Vagina (tissue), 2 donors: ENCODE measurements around the gene INPP5A.

Source experiments
- POLR2A ChIP-seq, 2 donors: fragments of 450-650 bp; IDR thresholded peaks; one replicate each; pipeline ENCODE4 v1.6.1; 2017; ENCODE audit warnings: antibody characterized with exemption in 2 of 2, mild to moderate bottlenecking in 2 of 2, moderate library complexity in 2 of 2
- POLR2AphosphoS5 ChIP-seq, 2 donors: sonication (generic); formaldehyde crosslinking; IDR thresholded peaks; one replicate each; pipeline ENCODE4 v1.9.0; 2017; ENCODE audit warnings: antibody characterized with exemption in 2 of 2, mild to moderate bottlenecking in 2 of 2, low read depth in 1 of 2; ENCODE audit not compliant: insufficient read depth in 1 of 2
- TF ChIP-seq, protein P1 (sequence below), 3 experiments: fragments of 450-650 bp in 2 of 3; fragments of 200-600 bp in 1 of 3; sonication (generic) in 1 of 3; IDR thresholded peaks; one replicate each; pipeline ENCODE4 v1.5.1; 2017 to 2019; ENCODE audit warnings: antibody characterized with exemption in 3 of 3, mild to moderate bottlenecking in 2 of 3, moderate library complexity in 2 of 3

- TF ChIP-seq, protein P1, sequence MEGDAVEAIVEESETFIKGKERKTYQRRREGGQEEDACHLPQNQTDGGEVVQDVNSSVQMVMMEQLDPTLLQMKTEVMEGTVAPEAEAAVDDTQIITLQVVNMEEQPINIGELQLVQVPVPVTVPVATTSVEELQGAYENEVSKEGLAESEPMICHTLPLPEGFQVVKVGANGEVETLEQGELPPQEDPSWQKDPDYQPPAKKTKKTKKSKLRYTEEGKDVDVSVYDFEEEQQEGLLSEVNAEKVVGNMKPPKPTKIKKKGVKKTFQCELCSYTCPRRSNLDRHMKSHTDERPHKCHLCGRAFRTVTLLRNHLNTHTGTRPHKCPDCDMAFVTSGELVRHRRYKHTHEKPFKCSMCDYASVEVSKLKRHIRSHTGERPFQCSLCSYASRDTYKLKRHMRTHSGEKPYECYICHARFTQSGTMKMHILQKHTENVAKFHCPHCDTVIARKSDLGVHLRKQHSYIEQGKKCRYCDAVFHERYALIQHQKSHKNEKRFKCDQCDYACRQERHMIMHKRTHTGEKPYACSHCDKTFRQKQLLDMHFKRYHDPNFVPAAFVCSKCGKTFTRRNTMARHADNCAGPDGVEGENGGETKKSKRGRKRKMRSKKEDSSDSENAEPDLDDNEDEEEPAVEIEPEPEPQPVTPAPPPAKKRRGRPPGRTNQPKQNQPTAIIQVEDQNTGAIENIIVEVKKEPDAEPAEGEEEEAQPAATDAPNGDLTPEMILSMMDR (IDR thresholded peaks at IDR 0.05): no peak
- TF ChIP-seq POLR2AphosphoS5 (IDR thresholded peaks at IDR 0.05; ENCODE audit: insufficient read depth in 1 of 2, low read depth in 1 of 2) (no peak), POLR2A (IDR thresholded peaks at IDR 0.05) (no peak)
Measured at GRCh38 chr10:132793871-132794849, 256.6 kb downstream of the INPP5A start.
